ENCODE results near the gene HNRNPH1.

GRCh38 chr5:179577286-179577960, 46.0 kb downstream of the HNRNPH1 start:
- TF ChIP-seq POLR2A (IDR thresholded peaks at IDR 0.05) (no peak), CTCF (IDR thresholded peaks at IDR 0.05) (no peak)
